T-helper 2 cell treated with Interferon-gamma antibody and Interleukin-4, amounts not matched to agents 5 μg/mL and 100 μg/mL, for 36 hours (primary cell): ENCODE results near the gene MCUR1.

Experiments used
- DNase-seq: peaks from one replicate; pipeline ENCODE4 v3.0.0; 2021; ENCODE audit warnings: low spot score
- H3K27ac Mint-ChIP-seq: one replicate; pipeline ENCODE4 v1.8.0; 2021; ENCODE audit warnings: mild to moderate bottlenecking, mixed read lengths
- H3K27me3 Mint-ChIP-seq: one replicate; pipeline ENCODE4 v1.8.0; 2021; ENCODE audit warnings: low read depth, mixed read lengths
- H3K36me3 Mint-ChIP-seq: one replicate; pipeline ENCODE4 v1.8.0; 2021; ENCODE audit warnings: low read depth, mixed read lengths
- H3K4me1 Mint-ChIP-seq: one replicate; pipeline ENCODE4 v1.8.0; 2021; ENCODE audit warnings: low read depth, mixed read lengths
- H3K4me3 Mint-ChIP-seq: one replicate; pipeline ENCODE4 v1.8.0; 2022; ENCODE audit warnings: mild to moderate bottlenecking, moderate library complexity, mixed read lengths
- H3K9me3 Mint-ChIP-seq: one replicate; pipeline ENCODE4 v1.8.0; 2021; ENCODE audit warnings: mixed read lengths

The MCUR1 gene

DNA sequence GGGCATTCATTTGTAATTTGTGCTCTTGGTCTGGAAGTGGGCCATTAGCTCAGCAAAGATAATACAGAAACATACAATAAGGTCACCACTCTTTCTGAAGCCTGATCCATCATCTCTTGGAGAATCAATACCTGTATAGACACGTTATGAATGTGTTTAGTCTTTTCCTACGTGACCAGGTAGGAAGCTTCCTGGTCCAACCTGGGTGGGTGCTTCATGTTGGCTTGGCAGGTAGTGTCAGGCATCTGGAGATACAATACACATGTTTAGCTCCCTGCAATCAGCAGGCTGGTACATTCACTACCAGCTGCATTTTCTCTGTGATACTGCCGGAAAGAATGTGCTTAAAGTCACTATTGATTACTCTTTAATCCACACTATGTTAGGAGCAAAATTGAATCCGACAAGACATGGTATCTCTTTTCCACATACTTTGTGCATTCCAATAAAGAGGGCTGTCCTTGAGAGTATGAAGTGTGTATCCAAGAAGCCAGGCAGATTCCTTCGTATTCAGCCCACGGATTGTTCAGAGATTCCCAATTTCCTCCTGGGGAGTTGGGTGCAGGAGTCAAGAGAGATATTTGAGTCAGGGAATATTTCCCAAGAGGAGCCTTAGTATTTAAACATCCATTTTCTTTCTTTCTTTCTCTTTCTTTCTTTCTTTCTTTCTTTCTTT lies 52.9 kb downstream of the MCUR1 start:
- DNase-seq, result no peak
- Mint-ChIP-seq H3K4me1 (peaks cover 33% of the 10 kb centered on the region), H3K9me3 (no peaks in the 10 kb centered on the region), H3K27me3 (no peaks in the 10 kb centered on the region), H3K4me3 (no peak overlapping the region), H3K27ac (no peak overlapping the region), H3K36me3 (peaks cover 2% of the 10 kb centered on the region)

DNA sequence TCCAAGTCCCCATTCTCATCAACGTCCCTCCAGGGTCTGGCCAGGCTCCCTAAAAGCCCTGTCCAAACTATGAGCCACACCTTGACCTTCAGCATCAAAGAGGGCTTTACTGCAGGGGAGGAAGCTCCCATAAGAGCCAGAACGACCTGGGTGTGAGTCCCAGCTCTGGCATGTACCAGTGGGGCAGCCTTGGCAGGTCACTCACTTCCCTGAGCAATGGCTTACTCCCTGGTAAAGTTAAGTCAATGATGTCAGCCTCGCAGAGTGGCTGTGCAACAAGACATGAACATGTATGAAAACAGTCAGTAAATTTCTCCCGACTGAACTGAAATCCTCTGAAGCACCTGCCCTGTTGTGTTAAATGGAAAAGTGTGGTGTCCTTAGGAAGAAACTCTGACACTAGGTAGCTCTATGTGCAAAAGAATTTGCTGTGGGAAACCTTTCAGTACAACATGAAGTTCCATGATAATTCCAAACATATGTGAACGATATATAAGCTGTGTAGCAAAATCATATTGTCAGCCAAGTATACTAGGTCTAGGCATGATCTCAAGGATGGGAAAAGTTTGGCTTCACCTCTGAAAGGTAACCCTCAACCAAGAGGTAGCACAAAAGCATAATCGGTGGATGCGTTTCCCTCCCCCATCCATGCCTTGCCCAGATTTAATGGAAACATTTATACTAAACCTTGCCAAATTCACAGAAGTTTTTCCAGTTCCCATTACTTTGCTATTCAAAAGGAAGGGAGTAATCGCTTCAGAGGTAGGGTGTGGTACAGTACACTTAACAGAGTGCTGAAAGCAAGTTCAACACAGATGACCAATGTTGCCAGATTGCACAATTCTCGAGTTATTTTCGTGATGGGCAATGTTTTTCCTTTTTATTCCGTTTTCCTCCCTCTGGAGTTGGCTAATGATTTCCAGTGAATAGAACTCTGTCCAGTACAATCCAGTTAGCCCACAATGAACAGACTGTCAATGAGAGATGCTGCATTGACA lies 53.8 kb downstream of the MCUR1 start:
- H3K4me3 Mint-ChIP-seq, result no peak overlapping the region

DNA sequence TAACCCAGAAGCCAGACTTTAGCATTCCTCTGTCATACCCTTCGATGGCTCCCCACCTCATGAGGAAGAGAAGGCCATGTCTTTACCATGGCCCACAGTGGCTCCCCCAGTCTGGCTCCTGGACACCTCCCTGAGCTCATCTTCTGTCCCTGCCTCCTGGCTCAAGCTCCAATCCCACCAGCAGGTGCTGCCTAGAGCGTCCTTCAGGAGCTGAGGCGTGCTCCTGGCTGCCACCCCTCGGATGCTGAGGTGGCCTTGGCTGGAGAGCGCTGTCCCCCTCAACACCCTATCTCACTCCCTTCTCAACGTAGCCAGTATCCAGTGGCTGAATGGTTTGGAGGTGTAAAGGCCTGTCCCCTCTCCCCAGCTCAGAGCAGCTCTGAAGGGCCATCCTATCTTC lies 55.3 kb downstream of the MCUR1 start:
- no peaks in the 10 kb centered on the region for H3K9me3 Mint-ChIP-seq

More for the DNA sequence above, 53.8 kb downstream of the MCUR1 start:
- Mint-ChIP-seq H3K4me1 (peaks cover 25% of the 10 kb centered on the region), H3K36me3 (peaks cover 2% of the 10 kb centered on the region), H3K27ac (no peak overlapping the region), H3K9me3 (no peaks in the 10 kb centered on the region), H3K27me3 (no peaks in the 10 kb centered on the region)
- no peak for DNase-seq

GRCh38 chr6:13754644-13755043 lies 59.7 kb downstream of the MCUR1 start:
- H3K9me3 Mint-ChIP-seq, result no peaks in the 10 kb centered on the region
- H3K4me3 Mint-ChIP-seq, result no peak overlapping the region
- H3K4me1 Mint-ChIP-seq, result no peaks in the 10 kb centered on the region
- H3K36me3 Mint-ChIP-seq, result no peaks in the 10 kb centered on the region
- H3K27ac Mint-ChIP-seq, result no peak overlapping the region
- DNase-seq, result no peak
- no peaks in the 10 kb centered on the region for H3K27me3 Mint-ChIP-seq

More for the DNA sequence above, 55.3 kb downstream of the MCUR1 start:
- Mint-ChIP-seq H3K4me1 (peaks cover 23% of the 10 kb centered on the region), H3K27me3 (no peaks in the 10 kb centered on the region), H3K4me3 (no peak overlapping the region), H3K36me3 (peaks cover 2% of the 10 kb centered on the region), H3K27ac (no peak overlapping the region)
- DNase-seq, result no peak

- H3K4me1 Mint-ChIP-seq, result peaks cover 2% of the 10 kb centered on the region
- H3K4me3 Mint-ChIP-seq, result no peak overlapping the region
- DNase-seq, result no peak
- no peaks in the 10 kb centered on the region for H3K9me3 Mint-ChIP-seq
- no peaks in the 10 kb centered on the region for H3K27me3 Mint-ChIP-seq
- no peak overlapping the region for H3K27ac Mint-ChIP-seq
- H3K36me3 Mint-ChIP-seq, result no peaks in the 10 kb centered on the region
Observed at GRCh38 chr6:13743736-13744127, 70.6 kb downstream of the MCUR1 start.

GRCh38 chr6:13742961-13743735 lies 71.2 kb downstream of the MCUR1 start:
- Mint-ChIP-seq H3K4me1 (no peaks in the 10 kb centered on the region), H3K27ac (no peak overlapping the region), H3K4me3 (no peak overlapping the region), H3K27me3 (no peaks in the 10 kb centered on the region), H3K9me3 (no peaks in the 10 kb centered on the region), H3K36me3 (no peaks in the 10 kb centered on the region)
- DNase-seq, result no peak

DNA sequence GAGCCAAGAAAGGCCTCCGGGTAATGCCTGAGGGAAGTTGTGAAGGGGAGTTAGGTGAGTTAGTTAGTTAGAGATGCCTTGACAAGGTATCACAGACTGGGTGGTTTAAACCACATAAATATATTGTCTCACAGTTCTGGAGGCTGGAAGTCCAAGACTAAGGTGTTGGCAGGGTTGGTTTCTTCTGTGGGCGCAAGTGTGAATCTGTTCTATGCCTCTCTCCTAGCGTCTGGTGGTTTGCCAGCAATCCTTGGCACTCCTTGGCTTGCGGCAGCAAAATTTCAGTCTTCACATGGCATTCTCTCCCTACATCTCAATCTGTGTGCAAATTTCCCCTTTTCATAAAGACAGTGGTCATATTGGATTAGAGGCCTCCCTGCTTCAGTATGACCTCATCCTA lies 73.0 kb downstream of the MCUR1 start:
- no peaks in the 10 kb centered on the region for H3K4me1 Mint-ChIP-seq

More for the DNA sequence above, 73.0 kb downstream of the MCUR1 start:
- H3K36me3 Mint-ChIP-seq, result no peaks in the 10 kb centered on the region
- H3K9me3 Mint-ChIP-seq, result no peaks in the 10 kb centered on the region
- H3K4me3 Mint-ChIP-seq, result no peak overlapping the region
- no peak overlapping the region for H3K27ac Mint-ChIP-seq
- no peak for DNase-seq
- no peaks in the 10 kb centered on the region for H3K27me3 Mint-ChIP-seq
